Hematopoietic multipotent progenitor cell (in vitro differentiated cells): Measurements from ENCODE around the gene GLYATL2. TPM values are rescaled to one million over a fixed set of nuclear protein-coding genes. Genes with fewer than 3 reads are reported as not detected.

Experiments used
- DNase-seq, 3 donors: peaks; one replicate each; pipeline ENCODE4 v3.0.0-alpha.2; 2011 to 2015; ENCODE audit warnings: low read depth in 2 of 3, low spot score in 2 of 3
- total RNA-seq: library from RNA; depleted of rRNA; stranded (reverse); fragments of >200 nt; gene quantifications from one replicate; pipeline ENCODE4 v1.2.3, GENCODE V29; 2012

Gene GLYATL2
- total RNA-seq, 1 donor = not detected

DNA sequence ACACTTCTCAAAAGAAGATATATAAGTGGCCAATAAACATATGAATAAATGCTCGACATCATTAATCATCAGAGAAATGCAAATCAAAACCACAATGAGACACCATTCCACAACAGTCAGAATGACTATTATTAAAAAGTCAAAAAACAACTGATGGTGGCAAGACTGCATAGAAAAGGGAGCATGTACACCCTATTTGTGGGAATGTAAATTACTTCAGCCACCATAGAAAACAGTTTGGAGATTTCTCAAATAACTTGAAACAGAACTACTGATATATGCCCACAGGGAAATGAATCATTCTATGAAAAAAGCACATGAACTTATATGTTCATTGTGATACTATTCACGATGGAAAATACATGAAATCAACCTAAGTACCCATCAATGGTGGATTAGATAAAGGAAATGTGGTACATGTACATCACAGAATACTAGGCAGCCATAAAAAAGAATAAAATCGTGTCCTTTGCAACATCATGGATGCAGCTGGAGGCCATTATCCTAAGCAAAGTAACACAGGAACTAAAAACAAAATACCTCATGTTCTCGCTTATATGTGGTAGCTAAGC lies 42.4 kb downstream of the GLYATL2 start:
- DNase-seq = no peak

DNA sequence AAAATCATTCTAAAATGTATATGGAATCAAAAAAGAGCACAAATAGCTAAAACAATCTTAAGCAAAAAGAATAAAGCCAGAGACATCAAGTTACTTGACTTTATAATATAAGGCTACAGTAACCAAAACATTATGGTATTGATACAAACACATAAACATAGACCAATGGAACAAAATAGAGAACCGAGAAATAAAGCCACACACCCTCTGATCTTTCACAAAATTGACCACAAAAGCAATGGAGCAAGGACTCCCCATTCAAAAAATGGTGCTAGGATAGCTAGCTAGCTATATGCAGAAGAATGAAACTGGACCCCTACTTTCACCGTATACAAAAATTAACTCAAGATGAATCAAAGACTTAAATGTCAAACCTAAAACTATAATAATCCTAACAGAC lies 43.2 kb downstream of the GLYATL2 start:
- no peak for DNase-seq

DNA sequence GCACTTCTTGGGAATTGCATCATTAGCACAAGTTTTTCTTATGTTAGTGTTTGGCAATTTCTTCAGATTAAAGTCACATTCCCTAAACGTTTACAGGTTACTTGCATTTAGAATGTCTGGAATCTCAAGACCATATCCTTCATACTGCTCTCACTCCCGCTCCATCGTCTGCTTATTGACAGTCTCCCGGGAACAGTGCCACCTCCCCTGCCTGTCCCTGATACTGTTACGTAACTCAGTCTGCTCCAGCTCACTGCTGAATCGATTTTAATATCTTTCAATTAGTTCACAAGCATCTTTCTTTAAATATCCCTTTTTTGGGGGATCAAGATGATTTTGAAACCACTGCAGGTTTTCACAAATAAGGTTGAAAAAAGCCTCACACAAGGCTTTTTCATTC lies 48.2 kb downstream of the GLYATL2 start:
- DNase-seq = no peak

DNA sequence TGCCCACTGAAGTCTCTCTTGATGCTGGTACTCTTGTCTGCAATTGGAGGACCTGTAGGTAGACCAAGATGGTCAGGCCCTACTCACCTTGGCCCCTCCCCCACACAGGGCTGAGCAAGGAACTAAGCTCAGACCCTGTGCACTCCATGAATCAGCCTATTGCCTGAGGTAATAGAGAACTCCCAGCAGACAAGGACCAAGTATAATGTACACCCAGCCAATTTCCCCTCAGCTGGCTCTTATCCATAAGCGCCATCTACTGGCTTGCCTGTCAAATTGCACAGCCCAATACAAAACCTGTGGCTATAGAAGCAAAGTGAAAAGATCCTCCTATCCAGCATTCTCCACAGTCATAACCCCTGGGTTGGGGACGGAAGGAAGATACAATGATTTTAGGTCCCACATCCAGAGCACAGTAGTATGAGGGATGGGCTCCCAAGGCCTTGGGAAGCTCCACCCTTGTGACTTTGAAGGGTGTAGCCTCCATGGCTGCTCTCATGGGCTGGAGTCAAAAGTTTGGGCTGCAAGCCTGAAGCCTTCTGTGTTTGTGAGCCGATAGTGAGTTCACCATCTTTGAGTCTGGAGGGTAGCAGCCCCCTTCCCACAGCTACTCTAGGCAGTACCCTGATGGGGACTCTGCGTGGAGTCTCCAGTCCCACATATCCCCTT lies 56.0 kb downstream of the GLYATL2 start:
- DNase-seq = peak; percentile 14 to 79 (median 54)

DNA sequence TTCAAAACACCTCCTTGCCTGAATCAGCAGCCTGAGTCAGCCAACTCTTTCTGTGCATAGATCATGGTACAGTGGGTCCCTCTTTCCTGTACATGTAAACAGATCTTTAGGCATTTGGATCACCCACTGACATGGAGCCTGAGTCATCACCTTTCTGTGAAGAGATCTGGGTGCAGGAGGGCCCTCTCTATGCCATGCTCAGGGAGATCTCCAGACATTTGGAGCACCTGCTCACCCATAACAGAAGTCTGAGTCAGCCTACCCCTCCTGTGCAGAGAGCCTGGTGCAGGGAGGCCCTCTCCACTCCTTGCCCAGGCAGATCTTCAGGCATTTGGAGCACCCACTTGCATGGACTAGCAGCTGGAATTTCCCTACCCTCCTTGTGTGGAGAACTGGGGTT lies 56.6 kb downstream of the GLYATL2 start:
- no peak for DNase-seq

DNA sequence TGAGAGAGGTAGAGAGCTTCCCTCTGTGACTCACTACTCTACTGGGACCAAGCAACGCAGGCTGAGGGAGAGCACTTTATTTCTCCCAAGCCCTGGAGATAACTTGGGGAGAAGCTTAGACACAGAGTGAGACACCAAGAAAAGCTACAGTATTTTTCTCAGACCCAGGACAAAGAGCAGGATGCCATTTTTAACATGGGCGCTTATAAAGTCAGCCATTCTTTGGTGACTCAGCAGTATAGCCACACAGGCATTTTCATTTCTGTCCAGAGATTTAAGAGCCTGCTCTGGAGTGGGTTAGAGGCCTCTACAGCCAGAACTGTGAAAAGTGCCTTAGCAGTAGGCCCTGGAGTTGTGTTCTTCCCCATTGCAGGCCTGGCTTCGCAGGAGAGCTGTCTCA lies 57.8 kb downstream of the GLYATL2 start:
- no peak for DNase-seq

DNA sequence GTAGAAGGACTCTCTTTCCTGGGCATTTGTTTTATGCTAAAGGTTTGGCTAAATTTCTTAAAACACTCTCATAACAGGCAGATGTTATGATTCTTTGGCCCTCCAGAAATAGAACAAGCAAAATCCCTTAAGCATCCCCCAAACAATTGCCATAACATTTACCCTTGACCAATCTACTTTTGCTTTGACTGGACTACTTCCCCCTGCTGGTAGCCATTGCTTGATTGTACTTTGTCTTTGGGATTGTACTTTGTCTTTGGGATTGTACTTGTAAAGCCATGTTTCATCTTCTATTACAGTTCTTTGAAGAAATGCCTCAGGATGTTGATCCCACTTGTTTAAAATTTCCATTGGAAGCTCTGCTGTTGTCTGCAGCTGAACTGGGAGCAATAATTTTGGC lies 59.5 kb downstream of the GLYATL2 start:
- no peak for DNase-seq

Other genes starting within 250 kb of the GLYATL2 start
- gene CNTF, start 222.0 kb downstream of the GLYATL2 start, total RNA-seq = 2.7 TPM
- not detected for gene GLYAT, start 112.8 kb downstream of the GLYATL2 start, total RNA-seq
- gene GLYATL1, start 94.8 kb upstream of the GLYATL2 start, total RNA-seq = 0.81 TPM
- gene GLYATL1B, start 241.6 kb upstream of the GLYATL2 start, total RNA-seq = not detected